Right ventricle myocardium superior (tissue), 1 donor: ENCODE data around the gene CAMK2B. TPM values are rescaled to one million over a fixed set of nuclear protein-coding genes. Genes with fewer than 3 reads are reported as not detected.
A peak's percentile ranks its signal among the peaks of the same experiment; 100 is the strongest.

Experiments used
- ATAC-seq: fragments of 200-7000 bp; cut with Tn5 transposase; one replicate; pipeline ENCODE4 v1.9.1; 2020; ENCODE audit warnings: mild to moderate bottlenecking; ENCODE audit not compliant: poor library complexity
- DNase-seq: peaks from one replicate; pipeline ENCODE4 v3.0.0-alpha.2; 2020
- intact Hi-C: fragments of 100-400 bp; cut with DNase I; formaldehyde crosslinking; loops from one replicate; pipeline ENCODE4 v1.11.2; 2022
- total RNA-seq: library from RNA; stranded (reverse); fragmentation: NEBNext Ultra II Directional; extraction: Animal tissue kit (Norgen Biotek cat#: 25700); gene quantifications from one replicate; pipeline ENCODE4 v1.2.1, GENCODE V29; 2021
- donor health status: DM: no; HTN: yes; CAD: no; lungs with severe emphysema.

The CAMK2B gene
- total RNA-seq, 1 donor from 2014 or later, result 87.2 TPM

- ATAC-seq (no peak), DNase-seq (no peak)
- intact Hi-C loops, result no loop called here
Observed at GRCh38 chr7:44247868-44248651, 77.3 kb downstream of the CAMK2B start.

DNA sequence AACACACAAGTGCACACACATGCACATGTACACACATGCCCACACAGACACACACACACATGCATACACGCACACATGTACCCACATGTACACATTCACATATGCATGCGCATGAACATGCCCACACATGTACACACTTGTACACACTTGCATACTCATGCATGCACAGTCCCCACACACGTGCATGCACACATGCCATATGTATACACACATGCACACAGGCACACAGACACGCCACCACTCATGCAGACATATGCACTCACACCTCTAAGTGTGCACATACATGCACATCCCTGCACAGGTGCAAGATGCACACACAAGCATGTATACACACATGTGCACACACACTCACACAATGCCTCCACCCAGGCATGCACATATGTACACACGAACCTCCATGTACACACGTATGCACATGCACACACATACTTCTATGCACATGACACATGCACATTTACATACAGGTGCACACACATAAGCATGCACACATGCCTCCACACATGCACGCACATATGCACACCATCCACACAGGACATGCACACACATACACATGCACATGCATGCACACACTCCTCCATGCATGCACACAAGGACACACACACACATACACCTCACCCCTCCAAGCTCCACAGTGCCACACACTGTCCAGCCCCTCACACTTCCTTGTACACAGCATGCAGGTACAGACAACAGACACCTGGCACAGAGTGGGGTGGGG is 78.8 kb downstream of the CAMK2B start:
- intact Hi-C loops, result no loop called here
- ATAC-seq, result no peak

DNA sequence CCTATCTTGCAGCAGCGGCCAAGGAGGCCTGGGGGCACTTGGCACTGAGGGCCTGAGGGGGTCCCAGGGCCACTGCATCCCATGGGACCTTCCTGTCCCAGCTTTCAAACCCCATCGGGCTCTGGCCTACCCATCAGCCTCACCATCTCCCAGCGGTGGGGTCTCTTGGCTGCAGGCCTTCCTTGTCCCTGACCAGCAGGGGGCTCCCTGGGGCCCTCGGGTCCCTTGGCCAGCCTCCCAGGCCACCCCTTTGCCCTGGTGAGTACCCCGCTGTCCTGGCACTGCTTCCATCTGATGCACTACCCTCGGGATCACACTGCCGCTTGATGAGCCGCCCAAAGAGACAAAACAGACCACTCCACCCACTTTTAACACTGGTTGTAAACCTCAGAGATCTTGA is 81.1 kb downstream of the CAMK2B start:
- no peak for DNase-seq
- intact Hi-C loops, result loop anchor here (5.0 kb wide), 1 partner anchor 63 kb away; no protein-coding TSS in a partner anchor
- ATAC-seq, result no peak

More for the DNA sequence above, 78.8 kb downstream of the CAMK2B start:
- no peak for DNase-seq

GRCh38 chr7:44242091-44242490 is 83.3 kb downstream of the CAMK2B start:
- DNase-seq (no peak), ATAC-seq (no peak)
- intact Hi-C loops, result loop anchor here (2.0 to 5.0 kb wide), 2 partner anchors 65 to 235 kb away; no protein-coding TSS in a partner anchor

- intact Hi-C loops, result loop anchor here (5.0 kb wide), 1 partner anchor 66 kb away; no protein-coding TSS in a partner anchor
- ATAC-seq (peak; percentile 89), DNase-seq (peak; percentile 79)
Observed at GRCh38 chr7:44240983-44241510, 84.3 kb downstream of the CAMK2B start.

- intact Hi-C loops, result loop anchor here (5.0 kb wide), 1 partner anchor 67 kb away; no protein-coding TSS in a partner anchor
- DNase-seq (no peak), ATAC-seq (no peak)
Observed at GRCh38 chr7:44240376-44240775, 85.0 kb downstream of the CAMK2B start.

GRCh38 chr7:44239361-44239760 is 86.0 kb downstream of the CAMK2B start:
- intact Hi-C loops, result no loop called here
- ATAC-seq (no peak), DNase-seq (no peak)

- no peak for ATAC-seq
- no peak for DNase-seq
- intact Hi-C loops, result no loop called here
Observed at GRCh38 chr7:44238116-44238695, 87.2 kb downstream of the CAMK2B start.

DNA sequence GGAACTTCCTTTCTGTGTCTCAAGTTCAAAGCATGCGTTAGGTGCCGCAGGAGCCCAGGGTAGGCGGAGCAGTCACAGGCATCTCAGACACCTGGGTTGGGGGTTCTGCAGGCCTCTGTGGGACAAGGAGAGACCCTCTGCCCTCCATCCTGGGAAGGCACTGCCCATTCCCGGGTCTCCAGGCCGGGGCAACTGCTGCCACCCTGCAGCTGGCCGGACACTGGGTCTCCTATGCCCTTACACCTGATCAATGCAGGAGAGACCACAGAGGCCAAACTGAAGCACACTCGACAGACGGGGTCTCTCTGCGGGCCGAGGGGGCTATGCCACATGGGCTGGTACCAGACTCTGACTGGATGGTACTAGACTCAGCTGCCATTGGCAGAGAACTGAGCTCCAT is 87.7 kb downstream of the CAMK2B start:
- no peak for ATAC-seq

DNA sequence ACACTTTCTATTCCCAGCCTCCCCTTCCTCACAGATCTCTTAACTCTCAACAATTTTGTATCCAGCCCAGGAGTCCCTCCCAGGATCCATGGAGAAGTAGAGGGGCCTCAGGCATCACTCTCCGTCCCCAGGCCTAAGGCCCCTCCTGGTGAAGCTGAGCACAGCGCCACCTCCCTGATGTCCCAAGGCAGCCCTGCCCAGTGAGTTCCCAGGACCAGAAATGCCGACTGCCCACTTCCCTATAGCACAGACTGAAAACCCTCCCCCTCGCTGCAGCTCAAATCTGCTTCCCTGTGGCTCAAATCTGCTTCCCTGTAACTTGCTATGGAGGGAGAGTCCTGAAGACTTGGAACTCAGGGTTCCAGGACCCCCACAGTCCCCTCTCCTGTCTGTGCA is 89.1 kb downstream of the CAMK2B start:
- ATAC-seq (no peak), DNase-seq (no peak)
- intact Hi-C loops, result no loop called here

More for the DNA sequence above, 87.7 kb downstream of the CAMK2B start:
- intact Hi-C loops, result no loop called here
- DNase-seq, result no peak

GRCh38 chr7:44235582-44236332 is 89.6 kb downstream of the CAMK2B start:
- intact Hi-C loops, result no loop called here
- DNase-seq (no peak), ATAC-seq (no peak)

GRCh38 chr7:44235066-44235465 is 90.3 kb downstream of the CAMK2B start:
- intact Hi-C loops, result no loop called here
- DNase-seq (no peak), ATAC-seq (no peak)

- intact Hi-C loops, result no loop called here
- ATAC-seq, result no peak
- DNase-seq, result no peak
Observed at GRCh38 chr7:44232901-44233715, 92.3 kb downstream of the CAMK2B start.

- no peak for ATAC-seq
- intact Hi-C loops, result no loop called here
- no peak for DNase-seq
Observed at GRCh38 chr7:44232396-44232795, 93.0 kb downstream of the CAMK2B start.

DNA sequence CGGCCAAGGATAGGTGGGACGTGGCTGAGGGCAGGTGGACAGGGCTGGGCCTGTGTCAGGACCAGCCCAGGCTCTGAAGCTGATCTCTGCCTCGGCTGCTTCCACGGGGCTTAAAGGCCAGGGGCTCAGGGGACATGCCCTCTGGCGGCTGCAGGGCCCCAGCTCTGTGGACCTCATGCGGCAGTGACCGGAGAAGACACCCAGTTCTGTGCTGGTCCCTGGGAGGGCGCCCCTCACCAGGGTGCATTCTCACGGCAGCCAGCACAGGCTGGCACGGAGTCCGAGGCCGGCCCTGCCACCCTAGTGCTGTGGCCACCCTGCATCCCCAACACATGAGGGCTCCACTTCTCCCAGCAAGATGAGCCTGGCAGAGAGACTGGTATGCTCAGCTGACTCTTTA is 94.3 kb downstream of the CAMK2B start:
- ATAC-seq (no peak), DNase-seq (no peak)
- intact Hi-C loops, result no loop called here

GRCh38 chr7:44230286-44230685 is 95.1 kb downstream of the CAMK2B start:
- intact Hi-C loops, result no loop called here
- DNase-seq (no peak), ATAC-seq (no peak)

DNA sequence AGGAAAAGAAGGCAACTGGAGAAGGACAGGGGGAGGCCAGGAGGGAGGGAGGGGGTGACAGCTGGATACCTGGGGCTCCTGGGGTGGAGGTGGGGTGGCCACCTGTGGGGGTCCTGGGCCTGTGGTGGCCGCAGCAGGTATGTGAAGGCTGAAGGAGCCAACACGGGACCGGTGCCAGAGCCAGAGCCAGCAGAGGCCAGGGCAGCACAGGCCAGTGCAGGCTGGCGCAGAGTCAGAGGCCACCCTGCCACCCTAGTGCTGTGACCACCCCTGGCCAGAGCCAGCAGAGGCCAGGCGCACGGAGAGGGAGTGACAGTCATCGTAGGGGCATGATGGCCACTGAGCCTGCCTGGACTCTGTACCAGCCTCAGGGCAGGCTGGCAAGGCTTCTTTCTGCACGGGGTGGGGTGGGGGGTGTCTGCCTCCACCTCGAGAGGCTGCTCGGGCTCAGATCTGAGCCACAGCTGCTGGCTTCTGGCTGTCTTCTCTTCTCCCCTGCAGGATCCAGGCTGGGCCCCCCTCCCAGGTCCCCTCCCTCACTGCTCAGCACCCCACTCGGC is 95.8 kb downstream of the CAMK2B start:
- DNase-seq (no peak), ATAC-seq (no peak)
- intact Hi-C loops, result no loop called here
